NB4 (cell line): ENCODE results near the gene CD2AP.
A peak's percentile ranks its signal among the peaks of the same experiment; 100 is the strongest.
"Not testable (repeated sequence)": the region's sequence is repeated elsewhere in the genome, so short reads cannot be mapped to it uniquely, and the experiment has no call there.

ENCODE experiments used
- DNase-seq: peaks from one replicate; pipeline ENCODE4 v3.0.0; 2010; ENCODE audit warnings: low read depth
- H3K4me3 ChIP-seq: one replicate; pipeline ENCODE4 v1.5.1; 2011; ENCODE audit warnings: mild to moderate bottlenecking, low read depth, low read length, moderate library complexity
- CTCF ChIP-seq: IDR thresholded peaks from one replicate; pipeline ENCODE4 v1.5.1; 2012; ENCODE audit warnings: low read depth, low read length
- MAX ChIP-seq: IDR thresholded peaks from 2 replicates; pipeline ENCODE4 v1.6.1; 2011; ENCODE audit warnings: low read depth, low read length
- MYC ChIP-seq: IDR thresholded peaks from 2 replicates; pipeline ENCODE4 v1.6.1; 2011; ENCODE audit warnings: low read depth, low read length
- POLR2A ChIP-seq: IDR thresholded peaks from 2 replicates; pipeline ENCODE4 v1.6.1; 2011; ENCODE audit warnings: mild to moderate bottlenecking; ENCODE audit not compliant: insufficient read length; ENCODE audit errors: extremely low read depth

CD2AP gene

GRCh38 chr6:47437592-47437991 is 40.0 kb upstream of the CD2AP start:
- DNase-seq, result no peak
- TF ChIP-seq POLR2A (no peak), MYC (no peak), MAX (no peak), CTCF (no peak)
- no peak overlapping the region for H3K4me3 ChIP-seq

- H3K4me3 ChIP-seq, result no peak overlapping the region
- TF ChIP-seq POLR2A, result no peak
- no peak for TF ChIP-seq MAX
- no peak for TF ChIP-seq MYC
- TF ChIP-seq CTCF, result no peak
- DNase-seq, result no peak
Measured at GRCh38 chr6:47438481-47439347, 38.9 kb upstream of the CD2AP start.

- TF ChIP-seq CTCF (no peak), MAX (no peak)
- no peak overlapping the region for H3K4me3 ChIP-seq
Measured at GRCh38 chr6:47439348-47439668, 38.3 kb upstream of the CD2AP start.

GRCh38 chr6:47440719-47441118 is 36.9 kb upstream of the CD2AP start:
- no peak overlapping the region for H3K4me3 ChIP-seq
- TF ChIP-seq MAX, result no peak
- TF ChIP-seq MYC, result no peak
- no peak for TF ChIP-seq CTCF
- no peak for TF ChIP-seq POLR2A
- DNase-seq, result no peak

More at GRCh38 chr6:47439348-47439668, 38.3 kb upstream of the CD2AP start:
- no peak for DNase-seq

- not testable (repeated sequence) for H3K4me3 ChIP-seq, DNase-seq
Measured at GRCh38 chr6:47444964-47445363, 32.6 kb upstream of the CD2AP start.

GRCh38 chr6:47446669-47447330 is 30.8 kb upstream of the CD2AP start:
- no peak overlapping the region for H3K4me3 ChIP-seq
- DNase-seq, result no peak
- TF ChIP-seq MAX (0 out of 2 replicates have a peak, but pooled peaks have one; percentile 11), CTCF (no peak)
